ENCODE results near the gene RBMXL3. TPM values are rescaled to one million over a fixed set of nuclear protein-coding genes. Genes with fewer than 3 reads are reported as not detected.
"Not testable (repeated sequence)": the region's sequence is repeated elsewhere in the genome, so short reads cannot be mapped to it uniquely, and the experiment has no call there.

The RBMXL3 gene
- total RNA-seq: not detected

GRCh38 chrX:115189110-115189509 lies at the start of gene RBMXL3:
TSS of gene RBMXL3 (plus strand) at chrX:115189410. CDS start at chrX:115189442, 32 bp downstream.
- FAIRE-seq (no peak), DNase-seq (ENCODE audit: low spot score in 2 of 2) (no peak)

- no peak for DNase-seq (ENCODE audit: low spot score in 2 of 2)
- no peak for FAIRE-seq
These were observed 47.2 kb upstream of the RBMXL3 start for GRCh38 chrX:115142057-115142456.

- DNase-seq (ENCODE audit: low spot score in 2 of 2) (peak in 1 of 2 donors; percentile 2), FAIRE-seq (peak; percentile 99)
These were observed 42.0 kb upstream of the RBMXL3 start for GRCh38 chrX:115147220-115147619.

- FAIRE-seq (no peak), DNase-seq (ENCODE audit: low spot score in 2 of 2) (no peak)
These were observed 16.0 kb upstream of the RBMXL3 start for GRCh38 chrX:115173181-115173580.

- no peak for DNase-seq (ENCODE audit: low spot score in 2 of 2)
- FAIRE-seq: no peak
These were observed 14.7 kb upstream of the RBMXL3 start for GRCh38 chrX:115174548-115174947.

- DNase-seq (ENCODE audit: low spot score in 2 of 2): no peak
These were observed 11.3 kb upstream of the RBMXL3 start for GRCh38 chrX:115177932-115178331.

GRCh38 chrX:115178473-115178872 lies 10.7 kb upstream of the RBMXL3 start:
- no peak for FAIRE-seq
- DNase-seq (ENCODE audit: low spot score in 2 of 2): no peak

More at GRCh38 chrX:115177932-115178331, 11.3 kb upstream of the RBMXL3 start:
- no peak for FAIRE-seq

- DNase-seq (ENCODE audit: low spot score in 2 of 2) (no peak), FAIRE-seq (no peak)
These were observed 5.2 kb upstream of the RBMXL3 start for GRCh38 chrX:115183980-115184379.

GRCh38 chrX:115189646-115190635 lies 731 bp downstream of the RBMXL3 start:
- FAIRE-seq: no peak
- no peak for DNase-seq (ENCODE audit: low spot score in 2 of 2)

GRCh38 chrX:115190636-115191489 lies 1.7 kb downstream of the RBMXL3 start:
- FAIRE-seq: no peak
- no peak for DNase-seq (ENCODE audit: low spot score in 2 of 2)

GRCh38 chrX:115191490-115192243 lies 2.5 kb downstream of the RBMXL3 start:
- FAIRE-seq: no peak

GRCh38 chrX:115192244-115192700 lies 3.1 kb downstream of the RBMXL3 start:
- DNase-seq (ENCODE audit: low spot score in 2 of 2) (no peak), FAIRE-seq (no peak)

More at GRCh38 chrX:115191490-115192243, 2.5 kb downstream of the RBMXL3 start:
- no peak for DNase-seq (ENCODE audit: low spot score in 2 of 2)

GRCh38 chrX:115204040-115204439 lies 14.8 kb downstream of the RBMXL3 start:
- no peak for FAIRE-seq
- no peak for DNase-seq (ENCODE audit: low spot score in 2 of 2)

GRCh38 chrX:115209547-115209946 lies 20.3 kb downstream of the RBMXL3 start:
- not testable (repeated sequence) for FAIRE-seq; DNase-seq (ENCODE audit: low spot score in 2 of 2)

GRCh38 chrX:115214151-115214550 lies 24.9 kb downstream of the RBMXL3 start:
- FAIRE-seq: no peak
- no peak for DNase-seq (ENCODE audit: low spot score in 2 of 2)

GRCh38 chrX:115214605-115215004 lies 25.4 kb downstream of the RBMXL3 start:
- DNase-seq (ENCODE audit: low spot score in 2 of 2) (no peak), FAIRE-seq (no peak)

GRCh38 chrX:115217346-115217745 lies 28.1 kb downstream of the RBMXL3 start:
- not testable (repeated sequence) for DNase-seq (ENCODE audit: low spot score in 2 of 2); FAIRE-seq

- FAIRE-seq (no peak), DNase-seq (ENCODE audit: low spot score in 2 of 2) (no peak)
These were observed 37.7 kb downstream of the RBMXL3 start for GRCh38 chrX:115226929-115227328.

- DNase-seq (ENCODE audit: low spot score in 2 of 2) (no peak), FAIRE-seq (no peak)
These were observed 40.3 kb downstream of the RBMXL3 start for GRCh38 chrX:115229337-115230003.
